BE2C (cell line): ENCODE data around the gene IDS.

Experiments used
- DNase-seq: peaks from one replicate; pipeline ENCODE4 v3.0.0-alpha.2; 2020
- H3K27me3 ChIP-seq: fragments of 250-450 bp; sonication (Bioruptor Pico); 2 replicates; pipeline ENCODE4 v1.5.1; 2020; ENCODE audit warnings: mild to moderate bottlenecking
- H3K36me3 ChIP-seq: fragments of 250-450 bp; sonication (Bioruptor Pico); 2 replicates; pipeline ENCODE4 v1.5.1; 2020; ENCODE audit warnings: mild to moderate bottlenecking
- H3K4me1 ChIP-seq: fragments of 250-450 bp; sonication (Bioruptor Pico); 2 replicates; pipeline ENCODE4 v1.5.1; 2020
- H3K4me3 ChIP-seq: 2 replicates; pipeline ENCODE4 v1.5.1; 2011; ENCODE audit warnings: low read depth, low read length
- H3K9me3 ChIP-seq: fragments of 250-450 bp; sonication (Bioruptor Pico); 2 replicates; pipeline ENCODE4 v1.5.1; 2020
- CTCF ChIP-seq: IDR thresholded peaks from 2 replicates; pipeline ENCODE4 v1.5.1; 2012; ENCODE audit warnings: mild to moderate bottlenecking, low read depth, low read length

IDS gene

GRCh38 chrX:149518236-149518635 is 13.1 kb upstream of the IDS start:
- Histone ChIP-seq H3K27me3 (no peaks in the 10 kb centered on the region), H3K4me3 (no peak overlapping the region), H3K9me3 (no peaks in the 10 kb centered on the region), H3K36me3 (no peaks in the 10 kb centered on the region), H3K4me1 (no peaks in the 10 kb centered on the region)
- TF ChIP-seq CTCF: no peak
- DNase-seq: no peak

- Histone ChIP-seq H3K36me3 (no peaks in the 10 kb centered on the region), H3K9me3 (no peaks in the 10 kb centered on the region), H3K4me1 (peaks cover 3% of the 10 kb centered on the region), H3K27me3 (no peaks in the 10 kb centered on the region), H3K4me3 (no peak overlapping the region)
- no peak for DNase-seq
- TF ChIP-seq CTCF: no peak
These were observed 12.2 kb upstream of the IDS start for GRCh38 chrX:149517308-149517707.

GRCh38 chrX:149516604-149517003 is 11.5 kb upstream of the IDS start:
- TF ChIP-seq CTCF: no peak
- Histone ChIP-seq H3K9me3 (no peaks in the 10 kb centered on the region), H3K27me3 (no peaks in the 10 kb centered on the region), H3K4me1 (peaks cover 3% of the 10 kb centered on the region), H3K4me3 (no peak overlapping the region), H3K36me3 (no peaks in the 10 kb centered on the region)
- no peak for DNase-seq

- H3K27me3 ChIP-seq: no peaks in the 10 kb centered on the region
- H3K9me3 ChIP-seq: no peaks in the 10 kb centered on the region
- no peak overlapping the region for H3K4me3 ChIP-seq
- H3K36me3 ChIP-seq: no peaks in the 10 kb centered on the region
- H3K4me1 ChIP-seq: peaks cover 3% of the 10 kb centered on the region
- no peak for DNase-seq
- TF ChIP-seq CTCF: no peak
These were observed 11.0 kb upstream of the IDS start for GRCh38 chrX:149515954-149516602.

- no peaks in the 10 kb centered on the region for H3K9me3 ChIP-seq
- H3K27me3 ChIP-seq: no peaks in the 10 kb centered on the region
- no peaks in the 10 kb centered on the region for H3K36me3 ChIP-seq
- no peak overlapping the region for H3K4me3 ChIP-seq
- no peak for DNase-seq
- TF ChIP-seq CTCF: no peak
- peaks cover 3% of the 10 kb centered on the region for H3K4me1 ChIP-seq
These were observed 8.8 kb upstream of the IDS start for GRCh38 chrX:149513825-149514428.

GRCh38 chrX:149512225-149512885 is 7.2 kb upstream of the IDS start:
- DNase-seq: peak; percentile 65

More at GRCh38 chrX:149512225-149512885, 7.2 kb upstream of the IDS start:
- Histone ChIP-seq H3K4me1 (peaks cover 3% of the 10 kb centered on the region), H3K27me3 (no peaks in the 10 kb centered on the region), H3K36me3 (no peaks in the 10 kb centered on the region), H3K4me3 (no peak overlapping the region), H3K9me3 (no peaks in the 10 kb centered on the region)
- peak; percentile 70 for TF ChIP-seq CTCF
